Measurements from ENCODE around the gene OR10H4. TPM values are rescaled to one million over a fixed set of nuclear protein-coding genes. Genes with fewer than 3 reads are reported as not detected.

OR10H4 gene
- total and polyA plus RNA-seq, 2 donors (not counting 1 experiment from before 2014, with no cell fraction given), result not detected

GRCh38 chr19:15989889-15990288 lies 41.1 kb downstream of the OR10H4 start:
- Histone ChIP-seq H3K9me3 (ENCODE audit: control insufficient read depth, insufficient read depth, low read depth, low read length) (no peaks in the 10 kb centered on the region), H4K20me1 (ENCODE audit: control insufficient read depth, extremely low read depth, insufficient read depth, low read length) (no peaks in the 10 kb centered on the region), H2AFZ (ENCODE audit: low read length) (no peak overlapping the region), H3K9ac (ENCODE audit: insufficient read depth, low read length) (no peak overlapping the region), H3K79me2 (ENCODE audit: control insufficient read depth, insufficient read depth, low read length) (no peaks in the 10 kb centered on the region), H3K4me2 (ENCODE audit: extremely low read depth, insufficient read depth, low read length) (no peak overlapping the region), H3K27ac (ENCODE audit: insufficient read depth, low read length) (no peak overlapping the region), H3K27me3 (ENCODE audit: control insufficient read depth, insufficient read depth, low read length) (no peaks in the 10 kb centered on the region), H3K36me3 (ENCODE audit: control insufficient read depth, insufficient read depth, low read length) (no peaks in the 10 kb centered on the region), H3K4me1 (ENCODE audit: control insufficient read depth, extremely low read depth, insufficient read depth, low read length) (no peaks in the 10 kb centered on the region), H3K4me3 (replicated peaks in 1 of 4; ENCODE audit: control extremely low read depth in 1 of 4, insufficient read depth in 1 of 4, low read depth in 3 of 4, low read length in 4 of 4) (no peak overlapping the region)
- TF ChIP-seq CTCF (conservative IDR thresholded peaks at IDR 0.05 in 1 of 2, IDR thresholded peaks at IDR 0.05 in 1 of 2; ENCODE audit: low read depth in 1 of 2, low read length in 2 of 2), result no peak
- no peak for TF ChIP-seq EZH2 (IDR thresholded peaks at IDR 0.05; ENCODE audit: low read length, missing control alignments)
- no peak for DNase-seq (ENCODE audit: low read depth in 2 of 2)

- Histone ChIP-seq H3K27me3 (ENCODE audit: control insufficient read depth, insufficient read depth, low read length) (no peaks in the 10 kb centered on the region), H3K36me3 (ENCODE audit: control insufficient read depth, insufficient read depth, low read length) (no peaks in the 10 kb centered on the region), H2AFZ (ENCODE audit: low read length) (no peak overlapping the region), H3K9me3 (ENCODE audit: control insufficient read depth, insufficient read depth, low read depth, low read length) (no peaks in the 10 kb centered on the region), H3K4me1 (ENCODE audit: control insufficient read depth, extremely low read depth, insufficient read depth, low read length) (no peaks in the 10 kb centered on the region), H3K27ac (ENCODE audit: insufficient read depth, low read length) (no peak overlapping the region), H3K9ac (ENCODE audit: insufficient read depth, low read length) (no peak overlapping the region), H3K79me2 (ENCODE audit: control insufficient read depth, insufficient read depth, low read length) (no peaks in the 10 kb centered on the region), H4K20me1 (ENCODE audit: control insufficient read depth, extremely low read depth, insufficient read depth, low read length) (no peaks in the 10 kb centered on the region), H3K4me3 (replicated peaks in 1 of 4; ENCODE audit: control extremely low read depth in 1 of 4, insufficient read depth in 1 of 4, low read depth in 3 of 4, low read length in 4 of 4) (no peak overlapping the region), H3K4me2 (ENCODE audit: extremely low read depth, insufficient read depth, low read length) (no peak overlapping the region)
- no peak for DNase-seq (ENCODE audit: low read depth in 2 of 2)
- TF ChIP-seq CTCF (conservative IDR thresholded peaks at IDR 0.05 in 1 of 2, IDR thresholded peaks at IDR 0.05 in 1 of 2; ENCODE audit: low read depth in 1 of 2, low read length in 2 of 2) (no peak), EZH2 (IDR thresholded peaks at IDR 0.05; ENCODE audit: low read length, missing control alignments) (no peak)
Measured at GRCh38 chr19:15991602-15992001, 42.8 kb downstream of the OR10H4 start.

- Histone ChIP-seq H3K4me3 (replicated peaks in 1 of 4; ENCODE audit: control extremely low read depth in 1 of 4, insufficient read depth in 1 of 4, low read depth in 3 of 4, low read length in 4 of 4) (no peak overlapping the region), H3K27ac (ENCODE audit: insufficient read depth, low read length) (no peak overlapping the region), H3K4me1 (ENCODE audit: control insufficient read depth, extremely low read depth, insufficient read depth, low read length) (no peaks in the 10 kb centered on the region), H2AFZ (ENCODE audit: low read length) (no peak overlapping the region), H3K27me3 (ENCODE audit: control insufficient read depth, insufficient read depth, low read length) (no peaks in the 10 kb centered on the region), H4K20me1 (ENCODE audit: control insufficient read depth, extremely low read depth, insufficient read depth, low read length) (no peaks in the 10 kb centered on the region), H3K36me3 (ENCODE audit: control insufficient read depth, insufficient read depth, low read length) (no peaks in the 10 kb centered on the region), H3K9me3 (ENCODE audit: control insufficient read depth, insufficient read depth, low read depth, low read length) (no peaks in the 10 kb centered on the region), H3K9ac (ENCODE audit: insufficient read depth, low read length) (no peak overlapping the region), H3K79me2 (ENCODE audit: control insufficient read depth, insufficient read depth, low read length) (no peaks in the 10 kb centered on the region), H3K4me2 (ENCODE audit: extremely low read depth, insufficient read depth, low read length) (no peak overlapping the region)
- DNase-seq (ENCODE audit: low read depth in 2 of 2), result no peak
- TF ChIP-seq CTCF (conservative IDR thresholded peaks at IDR 0.05 in 1 of 2, IDR thresholded peaks at IDR 0.05 in 1 of 2; ENCODE audit: low read depth in 1 of 2, low read length in 2 of 2) (no peak), EZH2 (IDR thresholded peaks at IDR 0.05; ENCODE audit: low read length, missing control alignments) (no peak)
Measured at GRCh38 chr19:15992014-15992413, 43.2 kb downstream of the OR10H4 start.
